Measurements from ENCODE around the gene SERPINF2.
A peak's percentile ranks its signal among the peaks of the same experiment; 100 is the strongest.
"Not testable (repeated sequence)": the region's sequence is repeated elsewhere in the genome, so short reads cannot be mapped to it uniquely, and the experiment has no call there.

SERPINF2 gene

GRCh38 chr17:1742371-1743087, at the start of gene SERPINF2:
Gene SERPINF2, plus strand, starts transcription at chr17:1742871. Its CDS starts 2,125 bp downstream, at chr17:1744996.
- DNase-seq (ENCODE audit: low spot score), result no peak

- no peak for DNase-seq (ENCODE audit: low spot score)
Observed at GRCh38 chr17:1693339-1693738, 49.3 kb upstream of the SERPINF2 start.

GRCh38 chr17:1695365-1695764, 47.3 kb upstream of the SERPINF2 start:
- DNase-seq (ENCODE audit: low spot score), result no peak

GRCh38 chr17:1697681-1698080, 45.0 kb upstream of the SERPINF2 start:
- DNase-seq (ENCODE audit: low spot score), result no peak

- DNase-seq (ENCODE audit: low spot score), result not testable (repeated sequence)
Observed at GRCh38 chr17:1699891-1700290, 42.8 kb upstream of the SERPINF2 start.

GRCh38 chr17:1703063-1703462, 39.6 kb upstream of the SERPINF2 start:
- DNase-seq (ENCODE audit: low spot score), result no peak

- DNase-seq (ENCODE audit: low spot score), result no peak
Observed at GRCh38 chr17:1705004-1705403, 37.7 kb upstream of the SERPINF2 start.

GRCh38 chr17:1707107-1707506, 35.6 kb upstream of the SERPINF2 start:
- DNase-seq (ENCODE audit: low spot score), result no peak

- DNase-seq (ENCODE audit: low spot score), result not testable (repeated sequence)
Observed at GRCh38 chr17:1708791-1709346, 33.8 kb upstream of the SERPINF2 start.

- DNase-seq (ENCODE audit: low spot score), result no peak
Observed at GRCh38 chr17:1709403-1709951, 33.2 kb upstream of the SERPINF2 start.

GRCh38 chr17:1709971-1710806, 32.5 kb upstream of the SERPINF2 start, which contains the start of gene TLCD2:
Gene TLCD2, minus strand, starts transcription at chr17:1710377. Its CDS starts 135 bp downstream, at chr17:1710242.
- peak; percentile 37 for DNase-seq (ENCODE audit: low spot score)

GRCh38 chr17:1710807-1711553, 31.7 kb upstream of the SERPINF2 start:
- peak; percentile 20 for DNase-seq (ENCODE audit: low spot score)

- no peak for DNase-seq (ENCODE audit: low spot score)
Observed at GRCh38 chr17:1711804-1712203, 30.9 kb upstream of the SERPINF2 start.

GRCh38 chr17:1712271-1712670, 30.4 kb upstream of the SERPINF2 start:
- no peak for DNase-seq (ENCODE audit: low spot score)

- DNase-seq (ENCODE audit: low spot score), result peak; percentile 13
Observed at GRCh38 chr17:1713160-1713877, 29.4 kb upstream of the SERPINF2 start.

GRCh38 chr17:1713878-1714426, 28.7 kb upstream of the SERPINF2 start:
- DNase-seq (ENCODE audit: low spot score), result peak; percentile 55

- peak; percentile 87 for DNase-seq (ENCODE audit: low spot score)
Observed at GRCh38 chr17:1714427-1714979, 28.2 kb upstream of the SERPINF2 start.

GRCh38 chr17:1714980-1715802, 27.5 kb upstream of the SERPINF2 start:
- peak; percentile 92 for DNase-seq (ENCODE audit: low spot score)

GRCh38 chr17:1715803-1716075, 26.9 kb upstream of the SERPINF2 start:
- DNase-seq (ENCODE audit: low spot score), result no peak

Data from hematopoietic multipotent progenitor cell treated with erythropoietin and hydrocortisone succinate and interleukin-3 and kit ligand, for 17 days (in vitro differentiated cells).